Type B pancreatic cell (in vitro differentiated cells): ENCODE measurements around the gene RUBCN. TPM values are rescaled to one million over a fixed set of nuclear protein-coding genes. Genes with fewer than 3 reads are reported as not detected.

Experiments used
- DNase-seq: peaks from one replicate; pipeline ENCODE4 v3.0.0; 2021; ENCODE audit warnings: mixed read lengths; ENCODE audit not compliant: unreplicated experiment; ENCODE audit errors: extremely low spot score
- H3K27ac Mint-ChIP-seq: 2 replicates; pipeline ENCODE4 v1.8.0; 2021; ENCODE audit warnings: mild to moderate bottlenecking, mixed read lengths
- H3K27me3 Mint-ChIP-seq: 2 replicates; pipeline ENCODE4 v1.8.0; 2021; ENCODE audit warnings: mixed read lengths
- H3K36me3 Mint-ChIP-seq: 2 replicates; pipeline ENCODE4 v1.8.0; 2021; ENCODE audit warnings: mixed read lengths
- H3K4me1 Mint-ChIP-seq: one replicate; pipeline ENCODE4 v1.8.0; 2021; ENCODE audit warnings: mixed read lengths; ENCODE audit not compliant: unreplicated experiment
- H3K4me3 Mint-ChIP-seq: 2 replicates; pipeline ENCODE4 v1.8.0; 2021; ENCODE audit warnings: mild to moderate bottlenecking, mixed read lengths
- H3K9me3 Mint-ChIP-seq: 2 replicates; pipeline ENCODE4 v1.8.0; 2021; ENCODE audit warnings: mixed read lengths
- CTCF ChIP-seq: fragments of 200-600 bp; sonication (generic); conservative IDR thresholded peaks from 2 replicates; pipeline ENCODE4 v1.5.0; 2021; ENCODE audit warnings: antibody characterized with exemption, mild to moderate bottlenecking
- total RNA-seq: library from RNA; stranded (reverse); gene quantifications from 2 replicates; pipeline ENCODE4 v1.2.1, GENCODE V29; 2021; ENCODE audit warnings: low replicate concordance

The RUBCN gene
- total RNA-seq, 1 donor from 2014 or later: 26.7 TPM

- DNase-seq: no peak
- Mint-ChIP-seq H3K27me3 (no peaks in the 10 kb centered on the region), H3K4me1 (peaks cover 8% of the 10 kb centered on the region), H3K36me3 (no peaks in the 10 kb centered on the region), H3K4me3 (no peak overlapping the region), H3K27ac (no peak overlapping the region), H3K9me3 (no peaks in the 10 kb centered on the region)
- TF ChIP-seq CTCF: no peak
These were observed 9.5 kb upstream of the RUBCN start for GRCh38 chr3:197746209-197746608.

DNA sequence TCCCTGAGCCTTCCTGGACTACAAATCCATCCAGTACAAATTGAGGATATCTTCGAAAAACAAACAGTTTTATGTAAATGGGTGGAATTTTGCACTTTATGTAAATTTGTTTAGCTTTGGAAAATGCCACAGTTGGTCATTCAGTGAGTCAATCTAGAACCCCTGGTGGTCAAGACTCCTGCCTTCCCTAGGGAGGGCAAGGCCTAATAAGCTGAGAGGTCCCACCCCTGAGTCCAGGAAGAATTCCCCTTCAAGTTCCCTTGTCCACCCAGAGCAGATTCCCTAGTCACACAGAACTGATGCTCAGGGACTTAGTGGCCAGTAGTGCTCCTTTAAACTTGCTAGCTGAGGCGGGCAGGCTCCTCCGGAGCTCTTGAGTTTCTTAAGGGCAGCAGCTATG is 6.1 kb upstream of the RUBCN start:
- DNase-seq: no peak
- Mint-ChIP-seq H3K9me3 (no peaks in the 10 kb centered on the region), H3K36me3 (no peaks in the 10 kb centered on the region), H3K4me3 (no peak overlapping the region), H3K27ac (no peak overlapping the region), H3K4me1 (no peaks in the 10 kb centered on the region), H3K27me3 (no peaks in the 10 kb centered on the region)
- TF ChIP-seq CTCF: no peak

DNA sequence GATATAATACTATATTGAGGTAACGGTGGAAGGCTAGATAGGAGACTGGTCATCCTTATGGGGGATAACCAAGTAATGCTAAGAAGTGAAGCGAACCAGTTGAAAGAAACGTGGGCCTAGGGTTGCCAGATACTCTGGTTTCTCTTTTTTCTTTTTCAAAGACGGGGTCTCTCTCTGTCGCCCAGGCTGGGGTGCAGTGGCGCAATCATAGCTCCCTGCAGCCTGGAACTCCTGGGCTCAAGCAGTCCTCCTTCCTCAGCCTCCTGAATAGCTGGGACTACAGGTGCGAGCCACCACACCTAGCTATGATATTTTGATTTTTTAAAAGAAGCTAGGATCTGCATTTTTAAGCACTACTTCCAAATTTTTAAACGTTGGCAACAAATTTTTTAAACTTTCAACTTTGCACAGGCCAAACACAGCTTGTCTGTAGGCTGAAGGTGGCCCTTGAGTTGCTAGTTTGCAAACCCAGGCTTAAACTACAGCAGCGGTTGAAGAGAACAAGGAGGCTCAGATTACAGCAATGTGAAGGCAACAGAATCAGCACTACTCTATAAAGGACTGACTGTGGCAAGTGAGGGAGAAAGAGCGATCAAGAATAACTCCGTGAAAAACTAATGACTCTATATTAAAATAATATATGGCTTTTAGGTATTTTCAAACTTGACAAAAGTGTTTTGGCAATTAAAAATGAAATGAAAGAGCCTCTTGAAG is 1.2 kb upstream of the RUBCN start:
- TF ChIP-seq CTCF: no peak
- Mint-ChIP-seq H3K36me3 (no peaks in the 10 kb centered on the region), H3K27ac (peak overlapping the region; percentile 95), H3K27me3 (no peaks in the 10 kb centered on the region), H3K4me1 (peaks cover 18% of the 10 kb centered on the region), H3K4me3 (peak overlapping the region; percentile 96), H3K9me3 (no peaks in the 10 kb centered on the region)
- DNase-seq: no peak

DNA sequence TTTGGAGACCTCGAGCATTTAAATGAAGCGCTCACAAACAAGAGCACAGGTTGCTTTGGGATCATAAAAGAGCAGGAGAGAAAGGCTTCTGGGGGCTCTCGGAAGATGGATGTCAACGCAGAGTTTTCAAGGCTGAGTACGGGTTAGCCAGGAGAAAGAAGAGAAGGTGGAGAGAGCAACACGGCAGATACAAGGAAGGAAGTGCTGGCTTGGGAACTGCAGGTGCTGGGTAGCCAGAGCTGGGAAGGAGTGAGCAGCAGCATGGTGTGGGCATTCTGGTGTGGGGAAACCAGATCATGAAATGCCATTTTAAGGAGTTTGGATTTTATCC is 580 bp upstream of the RUBCN start:
- peak overlapping the region; percentile 95 for H3K27ac Mint-ChIP-seq
- peaks cover 18% of the 10 kb centered on the region for H3K4me1 Mint-ChIP-seq

GRCh38 chr3:197736010-197736490 is 654 bp downstream of the RUBCN start:
- Mint-ChIP-seq H3K27me3 (no peaks in the 10 kb centered on the region), H3K36me3 (no peaks in the 10 kb centered on the region), H3K4me3 (peak overlapping the region; percentile 96), H3K4me1 (peaks cover 18% of the 10 kb centered on the region), H3K9me3 (no peaks in the 10 kb centered on the region), H3K27ac (peak overlapping the region; percentile 99)
- no peak for TF ChIP-seq CTCF
- DNase-seq: no peak

More for the DNA sequence above, 580 bp upstream of the RUBCN start:
- H3K36me3 Mint-ChIP-seq: no peaks in the 10 kb centered on the region
- no peak for TF ChIP-seq CTCF
- H3K27me3 Mint-ChIP-seq: no peaks in the 10 kb centered on the region
- no peaks in the 10 kb centered on the region for H3K9me3 Mint-ChIP-seq
- peak overlapping the region; percentile 96 for H3K4me3 Mint-ChIP-seq
- DNase-seq: no peak
